Fibroblast of skin of back (primary cell): Measurements from ENCODE around the gene EDN3.

Experiments used
- DNase-seq: peaks from one replicate; pipeline ENCODE4 v3.0.0-alpha.2; 2013

EDN3 gene

DNA sequence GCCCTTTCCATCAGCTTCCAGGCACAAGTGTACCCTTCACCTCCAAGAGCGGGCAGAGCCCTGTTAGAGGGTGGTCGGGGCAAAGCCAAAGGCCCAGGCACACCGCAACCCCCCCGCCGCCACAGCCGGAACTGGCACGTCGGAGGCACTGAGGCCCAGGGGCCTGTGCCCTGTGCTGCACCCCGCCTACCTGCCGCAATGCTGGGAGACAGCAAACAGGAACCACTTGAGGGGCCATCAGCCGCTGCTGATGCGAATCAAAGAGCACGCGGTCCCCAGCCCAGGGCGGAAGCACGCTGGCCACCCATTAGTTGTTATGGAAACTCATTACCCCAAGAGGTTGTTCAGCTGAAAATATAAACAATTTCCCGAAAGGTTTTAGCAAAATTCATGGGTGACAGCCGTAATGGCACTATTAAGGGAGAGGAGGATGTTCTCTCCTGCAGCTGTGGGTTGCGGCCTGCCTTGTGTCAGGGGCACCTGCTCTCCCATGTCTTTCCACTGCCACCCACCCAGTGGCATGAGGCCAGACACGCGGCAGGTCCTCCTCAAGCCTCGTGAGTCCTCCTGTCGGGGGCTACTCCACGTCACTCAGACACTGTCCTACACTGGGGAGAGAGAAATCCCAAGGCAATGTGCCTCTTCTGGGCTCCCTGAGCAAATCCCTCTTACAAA, 65.3 kb downstream of the EDN3 start:
- DNase-seq: no peak

DNA sequence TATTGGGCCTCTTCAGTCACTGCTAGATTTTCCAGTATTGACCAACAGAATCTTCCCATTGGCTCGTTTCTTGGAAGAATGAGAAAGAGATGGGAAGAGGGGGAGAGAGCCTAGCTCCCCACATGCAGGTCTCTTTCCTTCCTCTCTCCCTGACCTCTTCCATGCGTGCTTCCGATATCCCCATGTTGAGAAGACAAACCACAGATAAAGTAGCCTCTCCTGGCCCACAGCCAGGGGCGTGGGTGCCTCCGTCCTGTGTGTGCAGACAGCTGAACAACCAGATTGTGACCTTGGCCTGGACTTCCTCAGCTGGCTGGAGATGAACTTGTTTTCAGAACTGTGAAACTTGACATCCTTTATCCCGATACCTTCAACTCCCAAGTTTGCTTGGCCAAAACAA, 71.0 kb downstream of the EDN3 start:
- DNase-seq: no peak

DNA sequence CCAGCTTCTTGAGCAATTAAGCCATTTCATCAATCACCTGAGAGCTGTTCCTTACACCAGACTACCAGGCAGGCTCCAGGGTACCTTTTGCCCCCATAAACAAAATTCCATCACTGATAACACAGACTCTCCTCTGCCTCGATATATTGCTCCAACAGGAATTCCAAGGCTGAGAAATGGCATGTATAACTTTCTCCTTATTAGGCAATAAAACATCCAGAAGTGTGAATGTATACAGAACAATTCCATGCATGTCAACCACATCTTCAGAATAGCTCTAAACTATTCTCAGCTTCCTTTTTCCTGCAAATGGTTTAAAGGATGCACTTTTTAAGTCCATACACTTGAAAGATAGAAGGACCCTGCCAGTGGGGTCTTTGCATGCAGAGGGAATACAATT, 73.8 kb downstream of the EDN3 start:
- peak; percentile 88 for DNase-seq

DNA sequence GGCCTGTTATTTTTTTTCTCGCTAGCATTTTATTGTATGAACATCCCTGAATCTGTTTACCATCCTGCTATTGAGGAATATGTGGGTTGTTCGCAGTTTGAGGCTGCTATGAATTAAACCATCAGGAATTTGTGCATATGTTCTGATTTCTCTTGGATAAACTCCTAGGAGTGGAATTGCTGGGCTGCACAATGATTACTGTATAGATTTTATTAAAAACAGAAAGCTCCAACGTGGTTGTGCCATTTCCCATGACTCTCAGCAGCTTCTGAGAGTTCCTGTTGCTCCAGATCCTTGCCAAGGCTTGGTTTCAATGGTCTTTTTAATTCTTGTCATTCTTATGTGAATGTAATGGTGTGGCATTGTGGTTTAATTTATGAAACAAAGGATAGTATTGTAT, 75.1 kb downstream of the EDN3 start:
- DNase-seq: peak; percentile 46
